Large intestine (tissue), 3 donors: Measurements from ENCODE around the gene TMEM151B. TPM values are rescaled to one million over a fixed set of nuclear protein-coding genes. Genes with fewer than 3 reads are reported as not detected.
"Not testable (repeated sequence)": the region's sequence is repeated elsewhere in the genome, so short reads cannot be mapped to it uniquely, and the experiment has no call there.

Source experiments
- DNase-seq, 2 donors: peaks; one replicate each; pipeline versions ENCODE4 v3.0.0 to v3.0.0-alpha.2; 2013
- H3K27ac ChIP-seq: one replicate; pipeline ENCODE4 v1.5.1; 2013; ENCODE audit warnings: low read length
- H3K27me3 ChIP-seq: 2 replicates; pipeline ENCODE4 v1.6.1; 2013; ENCODE audit warnings: low read length; ENCODE audit not compliant: control insufficient read depth, insufficient read depth
- H3K36me3 ChIP-seq: 2 replicates; pipeline ENCODE4 v1.6.1; 2013; ENCODE audit warnings: low read length; ENCODE audit not compliant: control insufficient read depth, insufficient read depth
- H3K4me1 ChIP-seq: one replicate; pipeline ENCODE4 v1.6.1; 2013; ENCODE audit warnings: low read length; ENCODE audit not compliant: control insufficient read depth, insufficient read depth
- H3K4me3 ChIP-seq: one replicate; pipeline ENCODE4 v1.5.1; 2013; ENCODE audit warnings: low read length
- H3K9me3 ChIP-seq: one replicate; pipeline ENCODE4 v1.6.1; 2013; ENCODE audit warnings: mild to moderate bottlenecking, low read depth, low read length, moderate library complexity; ENCODE audit not compliant: control insufficient read depth
- WGBS: methylation state at CpG from one replicate; pipeline ENCODE4 v1.1.5; 2013; ENCODE audit warnings: low lambda C conversion rate; ENCODE audit not compliant: insufficient coverage; 5-methylcytosine and 5-hydroxymethylcytosine counted together
- polyA plus RNA-seq: library from polyadenylated mRNA; unstranded; fragments of 120-200 nt; gene quantifications from one replicate; pipeline ENCODE4 v1.2.1, GENCODE V29; 2013

TMEM151B gene
- polyA plus RNA-seq, 1 donor: 3.2 TPM

DNA sequence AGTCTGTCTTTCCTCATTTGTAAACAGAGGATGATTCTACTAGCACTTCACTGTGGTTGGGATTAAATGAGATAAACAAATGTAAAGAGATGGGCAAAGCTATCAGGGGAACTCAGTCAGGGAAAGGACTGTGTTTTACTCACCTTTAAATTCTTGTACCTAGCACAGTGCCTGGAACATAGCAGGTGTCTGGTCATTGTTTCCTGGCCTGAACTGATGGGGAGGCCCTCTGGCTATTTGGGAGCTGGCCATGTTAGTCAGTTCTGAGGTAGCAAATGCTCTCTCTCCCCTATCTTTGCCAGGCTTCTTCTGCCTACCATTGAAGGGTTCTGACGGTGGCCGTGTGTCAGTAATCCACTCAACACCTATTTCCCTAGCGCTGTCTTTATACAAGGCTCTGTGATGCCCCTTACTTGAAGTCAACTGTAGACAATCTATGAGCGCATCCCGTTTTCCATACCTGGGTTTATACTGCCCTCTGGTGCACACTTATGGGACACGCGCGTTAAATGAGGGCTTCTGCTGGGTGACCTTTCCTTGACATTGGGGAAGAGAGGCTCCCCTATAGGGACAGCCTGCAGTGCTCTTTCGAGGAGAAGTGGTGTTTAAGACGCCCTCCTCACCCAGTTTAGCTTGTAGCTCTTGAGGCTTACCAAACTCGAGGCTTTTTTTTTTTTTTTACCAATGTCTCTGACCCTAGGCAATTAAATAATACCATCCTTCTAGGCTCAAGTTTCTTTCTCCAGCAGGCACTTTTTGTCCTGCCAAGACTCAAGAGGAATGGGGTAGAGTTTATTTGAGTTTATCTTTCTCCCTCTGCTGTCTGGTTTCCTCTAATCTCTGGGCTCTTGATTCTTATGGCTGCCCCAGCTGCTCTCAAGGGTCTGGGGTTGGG is 68.2 kb downstream of the TMEM151B start:
- no peak overlapping the region for H3K4me3 ChIP-seq
- no peaks in the 10 kb centered on the region for H3K36me3 ChIP-seq
- H3K9me3 ChIP-seq: peaks cover 4% of the 10 kb centered on the region
- no peaks in the 10 kb centered on the region for H3K4me1 ChIP-seq
- H3K27me3 ChIP-seq: peaks cover 28% of the 10 kb centered on the region
- no peak overlapping the region for H3K27ac ChIP-seq
- 0% methylated on average over 1 of the region's 11 CpGs for WGBS
- DNase-seq: peak; percentile 47 to 53

DNA sequence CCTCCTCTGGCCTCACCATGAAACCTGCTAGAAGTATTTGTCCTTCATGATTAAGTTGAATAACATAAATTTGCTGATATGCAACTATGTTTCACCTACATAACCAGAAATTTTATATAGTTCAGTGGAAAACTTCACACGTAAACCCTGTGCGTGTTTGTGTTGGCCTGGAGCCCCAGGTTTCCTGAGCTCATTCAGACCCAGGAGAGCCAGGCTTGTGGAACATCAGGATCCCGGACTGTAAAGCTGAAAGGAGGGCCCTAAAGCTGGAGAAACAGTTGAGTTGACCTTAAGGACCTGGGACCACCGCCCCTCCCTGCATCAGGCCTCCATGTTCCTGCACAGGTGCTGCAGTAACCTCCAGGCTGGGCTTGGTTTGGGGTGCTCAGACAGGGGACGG is 69.1 kb downstream of the TMEM151B start:
- Histone ChIP-seq H3K27me3 (peaks cover 34% of the 10 kb centered on the region), H3K9me3 (peaks cover 4% of the 10 kb centered on the region), H3K4me3 (no peak overlapping the region), H3K27ac (no peak overlapping the region), H3K4me1 (no peaks in the 10 kb centered on the region), H3K36me3 (no peaks in the 10 kb centered on the region)
- WGBS: no CpG with 5 or more reads among the region's 5 CpGs
- DNase-seq: no peak

GRCh38 chr6:44339763-44340625 is 69.7 kb downstream of the TMEM151B start:
- Histone ChIP-seq H3K4me1 (no peaks in the 10 kb centered on the region), H3K9me3 (peaks cover 4% of the 10 kb centered on the region), H3K27ac (no peak overlapping the region), H3K4me3 (no peak overlapping the region), H3K36me3 (no peaks in the 10 kb centered on the region), H3K27me3 (peaks cover 38% of the 10 kb centered on the region)
- WGBS: no CpG with 5 or more reads among the region's 7 CpGs
- DNase-seq: no peak

DNA sequence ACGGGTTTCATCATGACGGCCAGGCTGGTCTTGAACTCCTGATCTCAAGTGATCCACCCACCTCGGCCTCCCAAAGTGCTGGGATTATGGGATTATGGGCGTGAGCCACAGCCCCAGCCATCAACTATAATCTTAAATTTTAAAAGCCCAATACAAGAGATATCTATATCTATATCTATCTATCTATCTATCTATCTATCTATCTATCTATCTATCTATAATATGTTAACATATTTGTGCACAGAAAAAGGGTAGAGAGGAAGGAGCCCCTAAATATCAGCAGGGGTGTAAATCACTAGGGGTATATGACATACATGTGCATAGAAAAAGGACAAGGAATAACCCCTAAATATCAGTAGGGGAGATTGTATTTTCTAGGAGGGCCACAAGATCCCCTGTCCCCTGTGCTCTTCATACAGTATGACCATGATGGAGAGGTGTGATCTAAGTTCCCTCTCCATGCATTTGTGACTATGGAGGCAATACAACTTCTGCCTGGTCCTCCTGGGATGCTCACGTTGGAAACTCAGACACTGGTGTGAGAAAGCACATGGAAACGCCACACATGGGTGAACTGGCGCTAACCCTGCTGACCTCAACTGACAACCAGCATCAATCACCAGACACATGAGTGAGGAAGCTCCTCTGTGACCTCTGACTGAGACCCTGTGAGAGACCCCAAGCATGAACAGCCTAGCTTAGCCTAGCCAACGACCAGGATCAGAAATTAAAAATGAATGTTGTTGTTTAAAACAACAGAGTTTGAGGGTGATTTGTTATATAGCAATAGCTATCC is 71.0 kb downstream of the TMEM151B start:
- Histone ChIP-seq H3K4me3 (no peak overlapping the region), H3K36me3 (no peaks in the 10 kb centered on the region), H3K27ac (no peak overlapping the region), H3K9me3 (peaks cover 4% of the 10 kb centered on the region), H3K4me1 (no peaks in the 10 kb centered on the region), H3K27me3 (peaks cover 43% of the 10 kb centered on the region)
- no CpG with 5 or more reads among the region's 8 CpGs for WGBS
- no peak for DNase-seq

DNA sequence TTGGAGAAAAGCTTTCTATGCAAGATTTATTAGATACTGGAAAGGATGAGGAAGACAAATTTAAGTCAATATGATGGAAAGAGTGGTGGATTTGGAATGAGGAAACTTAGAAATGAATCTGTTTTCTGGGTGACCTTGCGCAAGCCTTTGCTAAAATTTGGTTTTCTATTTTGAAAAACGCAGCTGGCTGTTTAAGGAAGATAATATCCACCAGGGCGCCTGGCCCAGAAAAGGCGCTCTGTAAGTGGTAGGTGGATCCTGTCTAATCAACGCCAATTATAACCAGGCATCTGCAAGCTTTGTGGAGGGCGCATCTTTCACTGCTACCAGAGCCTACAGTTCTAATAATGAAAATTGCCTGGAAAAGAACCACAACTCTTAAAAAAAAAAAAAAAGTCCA is 71.8 kb downstream of the TMEM151B start:
- peaks cover 4% of the 10 kb centered on the region for H3K9me3 ChIP-seq
- DNase-seq: no peak
- H3K4me1 ChIP-seq: no peaks in the 10 kb centered on the region
- WGBS: 100% methylated on average over 2 of the region's 6 CpGs
- no peaks in the 10 kb centered on the region for H3K36me3 ChIP-seq
- no peak overlapping the region for H3K4me3 ChIP-seq
- peaks cover 43% of the 10 kb centered on the region for H3K27me3 ChIP-seq
- H3K27ac ChIP-seq: no peak overlapping the region

DNA sequence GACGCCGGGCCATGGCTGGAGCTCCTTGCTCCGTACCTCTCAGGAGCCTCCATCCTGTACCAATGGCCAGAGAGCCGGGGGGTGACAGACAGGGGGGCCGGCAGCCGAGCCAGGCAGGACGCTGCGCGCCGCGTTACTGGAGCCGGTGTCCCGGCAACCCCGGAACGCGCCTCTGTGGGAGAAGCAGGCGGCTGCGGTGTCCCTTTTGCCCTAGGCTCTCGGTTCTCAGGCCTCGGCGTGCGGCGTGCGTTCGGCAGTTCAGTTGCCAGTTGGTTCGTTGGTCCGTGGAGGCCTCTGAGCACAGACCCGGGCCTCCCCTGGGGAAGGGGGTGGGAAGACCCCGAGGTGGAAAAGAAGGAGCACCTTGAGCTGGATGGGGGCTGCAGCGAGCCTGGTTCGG is 72.2 kb downstream of the TMEM151B start, which contains the start of gene SPATS1:
Gene SPATS1 (plus strand): TSS at position 162 of the 400 bp plus-strand sequence. CDS start 446 bp downstream, outside the sequence.
- peak in 1 of 2 donors; percentile 21 for DNase-seq
- WGBS: no CpG with 5 or more reads among the region's 31 CpGs
- no peaks in the 10 kb centered on the region for H3K36me3 ChIP-seq
- peaks cover 41% of the 10 kb centered on the region for H3K27me3 ChIP-seq
- peaks cover 4% of the 10 kb centered on the region for H3K9me3 ChIP-seq
- H3K27ac ChIP-seq: peak within 1 kb of the TSS; percentile 15
- H3K4me1 ChIP-seq: no peaks in the 10 kb centered on the region
- no peak within 1 kb of the TSS for H3K4me3 ChIP-seq

DNA sequence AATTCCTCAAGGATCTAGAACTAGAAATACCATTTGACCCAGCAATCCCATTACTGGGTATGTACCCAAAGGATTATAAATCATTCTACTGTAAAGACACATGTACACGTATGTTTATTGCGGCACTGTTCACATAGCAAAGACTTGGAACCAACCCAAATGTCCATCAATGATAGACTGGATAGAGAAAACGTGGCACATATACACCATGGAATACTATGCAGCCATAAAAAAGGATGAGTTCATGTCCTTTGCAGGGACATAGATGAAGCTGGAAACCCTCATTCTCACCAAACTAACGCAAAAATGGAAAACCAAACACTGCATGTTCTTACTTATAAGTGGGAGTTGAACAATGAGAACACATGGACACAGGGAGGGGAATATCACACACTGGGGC is 76.6 kb downstream of the TMEM151B start:
- no CpG with 5 or more reads among the region's 4 CpGs for WGBS
- not testable (repeated sequence) for H3K9me3 ChIP-seq

GRCh38 chr6:44349904-44350649 is 79.8 kb downstream of the TMEM151B start:
- H3K4me1 ChIP-seq: no peaks in the 10 kb centered on the region
- no peak overlapping the region for H3K27ac ChIP-seq
- peaks cover 7% of the 10 kb centered on the region for H3K27me3 ChIP-seq
- DNase-seq: no peak
- H3K36me3 ChIP-seq: no peaks in the 10 kb centered on the region
- H3K4me3 ChIP-seq: no peak overlapping the region
- H3K9me3 ChIP-seq: no peaks in the 10 kb centered on the region
- 60% methylated on average over 2 of the region's 6 CpGs for WGBS

More for the DNA sequence above, 76.6 kb downstream of the TMEM151B start:
- peaks cover 33% of the 10 kb centered on the region for H3K27me3 ChIP-seq
- H3K27ac ChIP-seq, H3K4me1 ChIP-seq, H3K36me3 ChIP-seq, H3K4me3 ChIP-seq, DNase-seq: not testable (repeated sequence)

GRCh38 chr6:44350650-44350994 is 80.4 kb downstream of the TMEM151B start:
- not testable (repeated sequence) for H3K9me3 ChIP-seq, H3K36me3 ChIP-seq, H3K27ac ChIP-seq, H3K27me3 ChIP-seq, DNase-seq, H3K4me1 ChIP-seq, H3K4me3 ChIP-seq
- WGBS: 67% methylated on average over 1 of the region's 4 CpGs
